LNCAP (cell line): ENCODE data around the gene WNT7A.

Source experiments
- CTCF ChIP-seq: fragments of 450-650 bp; IDR thresholded peaks from 2 replicates; pipeline ENCODE4 v1.5.1; 2017; ENCODE audit warnings: mild to moderate bottlenecking

The WNT7A gene

GRCh38 chr3:13772321-13772745 is 107.5 kb downstream of the WNT7A start:
- TF ChIP-seq CTCF, result no peak

- TF ChIP-seq CTCF, result no peak
These were observed 108.4 kb downstream of the WNT7A start for GRCh38 chr3:13771496-13771895.

GRCh38 chr3:13770170-13771169 is 109.4 kb downstream of the WNT7A start:
- TF ChIP-seq CTCF, result no peak

GRCh38 chr3:13769422-13769821 is 110.4 kb downstream of the WNT7A start:
- TF ChIP-seq CTCF, result no peak

GRCh38 chr3:13768453-13768852 is 111.4 kb downstream of the WNT7A start:
- TF ChIP-seq CTCF, result no peak

- TF ChIP-seq CTCF, result no peak
These were observed 112.0 kb downstream of the WNT7A start for GRCh38 chr3:13767896-13768295.

- no peak for TF ChIP-seq CTCF
These were observed 112.8 kb downstream of the WNT7A start for GRCh38 chr3:13767030-13767429.
